LNCAP (cell line): Measurements from ENCODE around the gene MAGEB1.

Experiments
- TF ChIP-seq, protein P1 (sequence below): fragments of 450-650 bp; IDR thresholded peaks from 2 replicates; pipeline ENCODE4 v1.5.1; 2017; ENCODE audit warnings: mild to moderate bottlenecking

Gene MAGEB1

DNA sequence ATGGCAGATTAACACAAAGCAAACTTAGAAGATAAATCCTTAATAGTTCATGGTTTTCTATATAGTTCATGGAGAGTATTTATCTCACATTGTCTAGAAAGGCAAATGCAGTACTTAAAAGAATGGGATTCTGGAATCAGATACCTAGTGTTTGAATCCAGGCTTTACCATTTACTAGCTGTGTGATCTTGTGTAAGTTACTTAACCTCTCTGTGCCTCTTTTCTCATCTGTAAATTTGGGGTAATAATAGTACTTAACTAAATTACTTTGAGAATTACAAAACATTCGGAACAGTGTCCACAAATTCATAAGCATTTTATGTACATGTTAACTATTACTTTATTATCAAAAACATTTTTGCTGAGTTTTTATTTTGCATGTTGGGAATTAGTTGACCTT, 15.8 kb downstream of the MAGEB1 start:
- TF ChIP-seq, protein P1, sequence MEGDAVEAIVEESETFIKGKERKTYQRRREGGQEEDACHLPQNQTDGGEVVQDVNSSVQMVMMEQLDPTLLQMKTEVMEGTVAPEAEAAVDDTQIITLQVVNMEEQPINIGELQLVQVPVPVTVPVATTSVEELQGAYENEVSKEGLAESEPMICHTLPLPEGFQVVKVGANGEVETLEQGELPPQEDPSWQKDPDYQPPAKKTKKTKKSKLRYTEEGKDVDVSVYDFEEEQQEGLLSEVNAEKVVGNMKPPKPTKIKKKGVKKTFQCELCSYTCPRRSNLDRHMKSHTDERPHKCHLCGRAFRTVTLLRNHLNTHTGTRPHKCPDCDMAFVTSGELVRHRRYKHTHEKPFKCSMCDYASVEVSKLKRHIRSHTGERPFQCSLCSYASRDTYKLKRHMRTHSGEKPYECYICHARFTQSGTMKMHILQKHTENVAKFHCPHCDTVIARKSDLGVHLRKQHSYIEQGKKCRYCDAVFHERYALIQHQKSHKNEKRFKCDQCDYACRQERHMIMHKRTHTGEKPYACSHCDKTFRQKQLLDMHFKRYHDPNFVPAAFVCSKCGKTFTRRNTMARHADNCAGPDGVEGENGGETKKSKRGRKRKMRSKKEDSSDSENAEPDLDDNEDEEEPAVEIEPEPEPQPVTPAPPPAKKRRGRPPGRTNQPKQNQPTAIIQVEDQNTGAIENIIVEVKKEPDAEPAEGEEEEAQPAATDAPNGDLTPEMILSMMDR, result no peak

DNA sequence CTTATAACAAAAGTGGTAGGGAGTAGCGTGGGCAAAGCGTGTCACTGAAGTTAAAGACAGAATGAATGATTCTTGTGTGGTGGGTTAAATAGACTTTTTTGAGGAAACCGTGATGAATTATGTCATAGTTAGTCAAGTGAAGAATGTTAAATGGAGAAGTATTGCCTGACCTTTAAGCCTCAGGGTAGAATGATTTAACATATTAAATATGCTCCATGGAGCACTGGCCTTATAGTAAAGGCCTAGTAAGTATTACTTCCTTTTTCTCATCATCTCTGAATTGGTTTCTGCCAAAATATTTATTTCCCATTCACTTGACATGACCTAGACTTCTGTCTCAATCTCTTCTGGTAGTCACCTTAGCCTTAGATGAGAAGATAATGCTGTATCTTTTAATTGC, 23.7 kb downstream of the MAGEB1 start:
- TF ChIP-seq, protein P1, result no peak

DNA sequence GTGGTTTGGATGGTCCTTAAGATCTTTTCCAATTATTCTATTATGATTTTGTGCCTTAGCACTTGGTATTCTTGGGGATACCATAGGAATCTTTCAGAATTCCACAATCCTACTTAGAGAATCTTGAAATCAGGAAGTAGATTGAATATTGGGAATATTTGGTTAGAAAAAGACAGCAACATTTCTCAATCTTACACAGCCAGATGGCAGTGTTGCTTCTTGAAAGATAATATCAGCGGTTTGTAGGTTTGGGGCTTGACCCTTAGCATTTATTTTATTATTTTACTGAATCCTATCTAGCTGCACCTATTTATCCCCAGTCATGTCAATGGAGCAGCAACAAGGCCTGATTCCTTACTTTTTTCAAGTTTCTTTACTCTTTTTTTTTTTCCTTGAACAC, 28.6 kb downstream of the MAGEB1 start:
- TF ChIP-seq, protein P1, result peak; percentile 42; the same call in 1 of the 2 replicates

DNA sequence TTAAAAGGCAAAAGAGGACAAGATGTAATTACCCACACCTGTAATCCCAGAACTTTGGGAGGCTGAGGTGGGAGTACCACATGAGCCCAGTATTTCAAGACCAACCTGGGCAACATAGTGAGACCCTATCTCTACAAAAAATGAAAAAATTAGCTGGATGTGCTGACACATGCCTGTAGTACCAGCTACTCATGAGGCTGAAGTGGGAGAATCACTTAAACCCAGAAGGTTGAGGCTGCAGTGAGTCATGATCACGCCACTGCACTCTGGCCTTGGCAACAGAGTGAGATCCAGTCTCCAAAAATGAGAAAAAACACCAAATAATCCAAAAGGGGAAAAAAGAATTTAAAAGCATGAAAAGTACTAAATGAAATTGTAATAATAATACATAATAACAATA, 31.4 kb downstream of the MAGEB1 start:
- TF ChIP-seq, protein P1, result no peak

DNA sequence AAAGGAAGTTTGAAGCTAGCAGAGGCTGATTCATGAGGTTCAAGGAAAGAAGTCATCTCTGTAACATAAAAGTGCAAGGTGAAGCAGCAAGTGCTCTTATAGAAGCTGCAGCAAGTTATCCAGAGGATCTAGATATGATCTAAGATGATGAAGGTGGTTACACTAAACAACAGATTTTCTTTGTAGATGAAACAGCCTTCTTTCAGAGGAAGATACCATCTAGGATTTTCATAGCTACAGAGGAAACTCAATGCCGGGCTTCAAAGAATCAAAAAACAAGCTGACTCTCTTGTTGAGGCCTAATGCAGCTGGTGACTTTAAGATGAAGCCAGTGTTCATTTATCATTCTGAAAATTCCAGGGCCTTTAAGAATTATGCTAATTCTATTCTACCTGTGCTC, 33.5 kb downstream of the MAGEB1 start:
- TF ChIP-seq, protein P1, result no peak

DNA sequence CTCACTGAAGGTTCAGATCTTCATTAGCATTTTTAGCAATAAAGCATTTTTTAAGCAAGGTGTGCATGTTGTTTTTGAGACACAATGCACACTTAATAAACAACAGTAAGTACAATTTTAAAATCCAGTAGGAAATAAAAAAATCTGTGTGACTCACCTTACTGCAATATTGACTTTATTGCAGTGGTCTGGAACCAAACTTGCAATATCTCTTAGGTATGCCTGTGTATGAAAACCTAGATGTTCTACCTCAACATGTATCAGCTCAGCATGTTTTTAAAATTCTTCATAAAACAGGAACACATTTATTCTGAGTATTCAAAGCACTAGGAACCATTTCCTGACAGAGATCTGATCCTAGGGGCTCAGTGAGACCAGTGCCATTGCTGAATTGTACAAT, 35.6 kb downstream of the MAGEB1 start:
- TF ChIP-seq, protein P1, result no peak

DNA sequence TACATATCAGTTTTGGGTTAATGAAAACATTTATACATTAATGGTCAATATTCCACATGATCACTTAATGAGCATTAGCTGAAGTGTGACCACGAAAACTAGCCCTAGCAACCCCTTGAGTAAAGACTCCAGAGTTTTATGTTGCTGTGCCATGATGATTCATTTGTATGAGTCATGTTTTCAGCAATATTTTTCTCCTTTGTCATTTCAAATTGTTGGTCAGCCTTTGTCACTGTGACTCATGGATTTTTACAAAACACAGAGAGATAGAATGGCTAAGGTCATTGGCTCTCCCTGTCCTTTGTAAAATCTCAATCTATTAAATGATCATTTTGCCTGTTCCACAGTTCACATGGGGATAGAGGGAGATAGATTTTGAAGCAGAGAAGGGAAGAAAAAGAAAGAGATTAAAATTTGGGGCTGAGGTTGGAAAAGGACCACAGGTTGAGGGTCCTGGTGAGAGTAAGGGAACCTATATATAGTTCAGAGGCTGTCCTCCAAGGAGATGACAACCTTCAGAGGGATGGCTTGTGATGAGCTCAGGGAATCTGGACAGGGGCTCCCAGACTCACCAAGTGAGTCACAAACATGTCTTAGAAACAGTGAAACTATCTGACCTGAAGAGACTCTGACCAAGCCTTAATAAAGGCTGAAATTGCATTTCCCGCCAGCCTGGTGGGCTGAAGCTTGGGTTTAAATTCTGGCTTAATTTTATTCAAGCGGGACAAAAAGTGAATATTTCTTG, 36.7 kb downstream of the MAGEB1 start:
- TF ChIP-seq, protein P1, result no peak
